Astrocyte of the spinal cord (primary cell): Measurements from ENCODE around the gene ULK4.

Source experiments
- DNase-seq: peaks from one replicate; pipeline ENCODE4 v3.0.0; 2011; ENCODE audit warnings: low read depth, low spot score
- H3K4me3 ChIP-seq: 2 replicates; pipeline ENCODE4 v1.5.1; 2011; ENCODE audit warnings: low read depth, mild to moderate bottlenecking, low read length, moderate library complexity
- in situ Hi-C: cut with HindIII; loops from 2 replicates; pipeline ENCODE4 v1.10.0; 2017; ENCODE audit warnings: low sequenced_read_pairs
- TF ChIP-seq, protein P1 (sequence below): IDR thresholded peaks from 2 replicates; pipeline ENCODE4 v1.5.1; 2012; ENCODE audit warnings: low read depth, mild to moderate bottlenecking, low read length, inconsistent platforms

The ULK4 gene

GRCh38 chr3:41234823-41235721 is 726.8 kb downstream of the ULK4 start:
- TF ChIP-seq, protein P1, sequence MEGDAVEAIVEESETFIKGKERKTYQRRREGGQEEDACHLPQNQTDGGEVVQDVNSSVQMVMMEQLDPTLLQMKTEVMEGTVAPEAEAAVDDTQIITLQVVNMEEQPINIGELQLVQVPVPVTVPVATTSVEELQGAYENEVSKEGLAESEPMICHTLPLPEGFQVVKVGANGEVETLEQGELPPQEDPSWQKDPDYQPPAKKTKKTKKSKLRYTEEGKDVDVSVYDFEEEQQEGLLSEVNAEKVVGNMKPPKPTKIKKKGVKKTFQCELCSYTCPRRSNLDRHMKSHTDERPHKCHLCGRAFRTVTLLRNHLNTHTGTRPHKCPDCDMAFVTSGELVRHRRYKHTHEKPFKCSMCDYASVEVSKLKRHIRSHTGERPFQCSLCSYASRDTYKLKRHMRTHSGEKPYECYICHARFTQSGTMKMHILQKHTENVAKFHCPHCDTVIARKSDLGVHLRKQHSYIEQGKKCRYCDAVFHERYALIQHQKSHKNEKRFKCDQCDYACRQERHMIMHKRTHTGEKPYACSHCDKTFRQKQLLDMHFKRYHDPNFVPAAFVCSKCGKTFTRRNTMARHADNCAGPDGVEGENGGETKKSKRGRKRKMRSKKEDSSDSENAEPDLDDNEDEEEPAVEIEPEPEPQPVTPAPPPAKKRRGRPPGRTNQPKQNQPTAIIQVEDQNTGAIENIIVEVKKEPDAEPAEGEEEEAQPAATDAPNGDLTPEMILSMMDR = no peak
- no peak overlapping the region for H3K4me3 ChIP-seq
- in situ Hi-C loops = loop anchor here (25.0 kb wide), 1 partner anchor 648 kb away; no protein-coding TSS in a partner anchor
- DNase-seq = peak; percentile 80

GRCh38 chr3:41224120-41224806 is 737.6 kb downstream of the ULK4 start:
- peak; percentile 81 for DNase-seq
- no peak overlapping the region for H3K4me3 ChIP-seq
- TF ChIP-seq, protein P1 = no peak
- in situ Hi-C loops = no loop called here

DNA sequence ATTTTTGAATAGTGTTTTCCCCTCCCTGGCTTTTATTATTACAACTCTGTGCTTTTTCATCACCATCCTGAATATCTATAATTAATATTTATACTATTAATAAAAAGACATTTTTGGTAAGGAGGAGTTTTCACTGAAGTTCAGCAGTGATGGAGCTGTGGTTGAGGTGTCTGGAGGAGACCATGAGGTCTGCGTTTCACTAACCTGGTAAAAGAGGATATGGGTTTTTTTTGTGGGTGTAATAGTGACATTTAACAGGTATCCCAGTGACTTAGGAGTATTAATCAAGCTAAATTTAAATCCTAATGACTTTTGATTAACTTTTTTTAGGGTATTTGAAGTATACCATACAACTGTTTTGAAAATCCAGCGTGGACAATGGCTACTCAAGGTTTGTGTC is 738.2 kb downstream of the ULK4 start:
- no peak overlapping the region for H3K4me3 ChIP-seq
- TF ChIP-seq, protein P1 = no peak
- in situ Hi-C loops = no loop called here
- no peak for DNase-seq

DNA sequence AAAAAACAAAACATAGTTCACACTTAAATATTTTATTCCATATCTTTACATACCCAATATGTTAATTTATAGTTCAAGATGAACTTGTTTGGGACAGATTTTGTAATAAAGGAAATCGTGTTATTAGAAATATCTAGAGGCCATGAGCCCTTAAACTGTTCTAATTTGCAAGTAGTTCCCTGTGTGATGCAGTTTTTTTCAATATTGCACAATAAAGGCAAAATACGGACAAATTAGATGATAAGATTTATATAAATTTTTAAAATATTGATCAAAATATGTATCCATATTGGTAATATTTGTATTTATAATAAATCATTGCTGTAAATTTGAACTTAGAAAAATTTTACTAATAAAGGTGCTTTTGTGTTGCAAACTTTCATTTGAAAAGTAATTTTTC is 738.8 kb downstream of the ULK4 start:
- DNase-seq = no peak
- TF ChIP-seq, protein P1 = no peak
- in situ Hi-C loops = no loop called here
- H3K4me3 ChIP-seq = no peak overlapping the region

- DNase-seq = no peak
- TF ChIP-seq, protein P1 = no peak
- H3K4me3 ChIP-seq = no peak overlapping the region
- in situ Hi-C loops = no loop called here
Observed at GRCh38 chr3:41222501-41222900, 739.4 kb downstream of the ULK4 start.

GRCh38 chr3:41222012-41222411 is 739.9 kb downstream of the ULK4 start:
- in situ Hi-C loops = no loop called here
- TF ChIP-seq, protein P1 = no peak
- no peak for DNase-seq
- no peak overlapping the region for H3K4me3 ChIP-seq
